ENCODE data around the gene SUPT4H1.
A peak's percentile ranks its signal among the peaks of the same experiment; 100 is the strongest.

The SUPT4H1 gene

GRCh38 chr17:58386708-58387107, 34.7 kb upstream of the SUPT4H1 start:
- no peaks in the 10 kb centered on the region for H3K79me2 ChIP-seq (ENCODE audit: control insufficient read depth, insufficient read depth, low read length, poor library complexity)
- no peak overlapping the region for H3K9ac ChIP-seq (ENCODE audit: low read length)
- H3K27ac ChIP-seq (ENCODE audit: low read depth, low read length), result no peak overlapping the region
- no peaks in the 10 kb centered on the region for H3K27me3 ChIP-seq (ENCODE audit: insufficient read depth, low read length)
- no peak overlapping the region for H2BK12ac ChIP-seq (ENCODE audit: low read length)
- no CpG with 5 or more reads among the region's 3 CpGs for WGBS (ENCODE audit: extremely low coverage, insufficient coverage, insufficient read length)
- H2BK120ac ChIP-seq (ENCODE audit: insufficient read depth, low read length, poor library complexity), result no peak overlapping the region
- no peak overlapping the region for H4K12ac ChIP-seq (ENCODE audit: low read depth, low read length)
- H3K4me2 ChIP-seq (ENCODE audit: low read length), result no peak overlapping the region
- H4K8ac ChIP-seq (ENCODE audit: low read depth, low read length), result no peak overlapping the region
- no peak overlapping the region for H3K14ac ChIP-seq (ENCODE audit: low read length)
- H3K18ac ChIP-seq (ENCODE audit: low read length), result no peak overlapping the region
- no peak overlapping the region for H4K91ac ChIP-seq (ENCODE audit: low read depth, low read length)
- no peaks in the 10 kb centered on the region for H3K79me1 ChIP-seq (ENCODE audit: low read length)
- no peaks in the 10 kb centered on the region for H3K9me3 ChIP-seq (ENCODE audit: insufficient read depth, low read depth, low read length)
- H3K4me1 ChIP-seq (ENCODE audit: control insufficient read depth in 1 of 2, insufficient read depth in 2 of 2, low read length in 2 of 2), result peaks cover 8 to 16% of the 10 kb centered on the region in 2 experiments
- no peak overlapping the region for H2AFZ ChIP-seq (ENCODE audit: insufficient read depth, low read length, poor library complexity)
- H2AK5ac ChIP-seq (ENCODE audit: low read length), result no peak overlapping the region
- no peaks in the 10 kb centered on the region for H3K36me3 ChIP-seq (ENCODE audit: control insufficient read depth in 1 of 2, insufficient read depth in 2 of 2, low read length in 2 of 2)
- no peak overlapping the region for H3K23ac ChIP-seq (ENCODE audit: low read length)
- no peak overlapping the region for H3K4ac ChIP-seq (ENCODE audit: low read depth, low read length)
- no peak for DNase-seq
- no peak overlapping the region for H2BK5ac ChIP-seq (ENCODE audit: low read depth, low read length, poor library complexity)
- no peak overlapping the region for H3K4me3 ChIP-seq (ENCODE audit: low read depth, low read length)

GRCh38 chr17:58385359-58385899, 33.4 kb upstream of the SUPT4H1 start:
- H2BK12ac ChIP-seq (ENCODE audit: low read length), result no peak overlapping the region
- no peak overlapping the region for H3K9ac ChIP-seq (ENCODE audit: low read length)
- H2BK5ac ChIP-seq (ENCODE audit: low read depth, low read length, poor library complexity), result no peak overlapping the region
- peak in 1 of 2 donors; percentile 29 for DNase-seq
- H2AK5ac ChIP-seq (ENCODE audit: low read length), result no peak overlapping the region
- no peak overlapping the region for H3K18ac ChIP-seq (ENCODE audit: low read length)
- no peak overlapping the region for H3K23ac ChIP-seq (ENCODE audit: low read length)
- no peaks in the 10 kb centered on the region for H3K36me3 ChIP-seq (ENCODE audit: control insufficient read depth in 1 of 2, insufficient read depth in 2 of 2, low read length in 2 of 2)
- no peak overlapping the region for H4K91ac ChIP-seq (ENCODE audit: low read depth, low read length)
- no peaks in the 10 kb centered on the region for H3K27me3 ChIP-seq (ENCODE audit: insufficient read depth, low read length)
- H3K4ac ChIP-seq (ENCODE audit: low read depth, low read length), result no peak overlapping the region
- peaks cover 9 to 19% of the 10 kb centered on the region in 2 experiments for H3K4me1 ChIP-seq (ENCODE audit: control insufficient read depth in 1 of 2, insufficient read depth in 2 of 2, low read length in 2 of 2)
- no peak overlapping the region for H3K14ac ChIP-seq (ENCODE audit: low read length)
- H3K4me3 ChIP-seq (ENCODE audit: low read depth, low read length), result no peak overlapping the region
- H3K79me1 ChIP-seq (ENCODE audit: low read length), result no peaks in the 10 kb centered on the region
- no peaks in the 10 kb centered on the region for H3K79me2 ChIP-seq (ENCODE audit: control insufficient read depth, insufficient read depth, low read length, poor library complexity)
- H4K8ac ChIP-seq (ENCODE audit: low read depth, low read length), result no peak overlapping the region
- no peak overlapping the region for H2BK120ac ChIP-seq (ENCODE audit: insufficient read depth, low read length, poor library complexity)
- WGBS (ENCODE audit: extremely low coverage, insufficient coverage, insufficient read length), result no CpG with 5 or more reads among the region's 4 CpGs
- H4K12ac ChIP-seq (ENCODE audit: low read depth, low read length), result no peak overlapping the region
- H2AFZ ChIP-seq (ENCODE audit: insufficient read depth, low read length, poor library complexity), result no peak overlapping the region
- H3K4me2 ChIP-seq (ENCODE audit: low read length), result no peak overlapping the region
- H3K27ac ChIP-seq (ENCODE audit: low read depth, low read length), result no peak overlapping the region
- H3K9me3 ChIP-seq (ENCODE audit: insufficient read depth, low read depth, low read length), result no peaks in the 10 kb centered on the region

- Histone ChIP-seq H3K4me2 (ENCODE audit: low read length) (no peak overlapping the region), H2AFZ (ENCODE audit: insufficient read depth, low read length, poor library complexity) (no peak overlapping the region), H3K4me1 (ENCODE audit: control insufficient read depth in 1 of 2, insufficient read depth in 2 of 2, low read length in 2 of 2) (peaks cover 9 to 22% of the 10 kb centered on the region in 2 experiments), H3K18ac (ENCODE audit: low read length) (no peak overlapping the region), H2BK12ac (ENCODE audit: low read length) (no peak overlapping the region), H3K27me3 (ENCODE audit: insufficient read depth, low read length) (no peaks in the 10 kb centered on the region), H3K9me3 (ENCODE audit: insufficient read depth, low read depth, low read length) (no peaks in the 10 kb centered on the region), H3K4ac (ENCODE audit: low read depth, low read length) (no peak overlapping the region), H3K23ac (ENCODE audit: low read length) (no peak overlapping the region), H3K79me1 (ENCODE audit: low read length) (no peaks in the 10 kb centered on the region), H3K9ac (ENCODE audit: low read length) (no peak overlapping the region), H2BK5ac (ENCODE audit: low read depth, low read length, poor library complexity) (no peak overlapping the region), H4K91ac (ENCODE audit: low read depth, low read length) (no peak overlapping the region), H2AK5ac (ENCODE audit: low read length) (no peak overlapping the region), H4K12ac (ENCODE audit: low read depth, low read length) (no peak overlapping the region), H3K36me3 (ENCODE audit: control insufficient read depth in 1 of 2, insufficient read depth in 2 of 2, low read length in 2 of 2) (no peaks in the 10 kb centered on the region), H4K8ac (ENCODE audit: low read depth, low read length) (no peak overlapping the region), H2BK120ac (ENCODE audit: insufficient read depth, low read length, poor library complexity) (no peak overlapping the region), H3K79me2 (ENCODE audit: control insufficient read depth, insufficient read depth, low read length, poor library complexity) (no peaks in the 10 kb centered on the region), H3K27ac (ENCODE audit: low read depth, low read length) (no peak overlapping the region), H3K4me3 (ENCODE audit: low read depth, low read length) (no peak overlapping the region), H3K14ac (ENCODE audit: low read length) (no peak overlapping the region)
- no peak for DNase-seq
- WGBS (ENCODE audit: extremely low coverage, insufficient coverage, insufficient read length), result no CpG with 5 or more reads among the region's 3 CpGs
Observed at GRCh38 chr17:58384897-58385296, 32.9 kb upstream of the SUPT4H1 start.

GRCh38 chr17:58383892-58384462, 32.0 kb upstream of the SUPT4H1 start:
- Histone ChIP-seq H3K4ac (ENCODE audit: low read depth, low read length) (no peak overlapping the region), H3K36me3 (ENCODE audit: control insufficient read depth in 1 of 2, insufficient read depth in 2 of 2, low read length in 2 of 2) (no peaks in the 10 kb centered on the region), H4K91ac (ENCODE audit: low read depth, low read length) (no peak overlapping the region), H2BK120ac (ENCODE audit: insufficient read depth, low read length, poor library complexity) (no peak overlapping the region), H3K4me2 (ENCODE audit: low read length) (no peak overlapping the region), H3K14ac (ENCODE audit: low read length) (no peak overlapping the region), H4K12ac (ENCODE audit: low read depth, low read length) (no peak overlapping the region), H2AFZ (ENCODE audit: insufficient read depth, low read length, poor library complexity) (no peak overlapping the region), H2AK5ac (ENCODE audit: low read length) (no peak overlapping the region), H3K79me2 (ENCODE audit: control insufficient read depth, insufficient read depth, low read length, poor library complexity) (no peaks in the 10 kb centered on the region), H3K4me3 (ENCODE audit: low read depth, low read length) (no peak overlapping the region), H3K27me3 (ENCODE audit: insufficient read depth, low read length) (no peaks in the 10 kb centered on the region), H3K27ac (ENCODE audit: low read depth, low read length) (no peak overlapping the region), H3K23ac (ENCODE audit: low read length) (no peak overlapping the region), H2BK12ac (ENCODE audit: low read length) (peak overlapping the region; percentile 53), H3K9ac (ENCODE audit: low read length) (no peak overlapping the region), H3K18ac (ENCODE audit: low read length) (no peak overlapping the region), H4K8ac (ENCODE audit: low read depth, low read length) (no peak overlapping the region), H3K9me3 (ENCODE audit: insufficient read depth, low read depth, low read length) (no peaks in the 10 kb centered on the region), H3K4me1 (ENCODE audit: control insufficient read depth in 1 of 2, insufficient read depth in 2 of 2, low read length in 2 of 2) (peaks cover 15 to 28% of the 10 kb centered on the region in 2 experiments), H3K79me1 (ENCODE audit: low read length) (no peaks in the 10 kb centered on the region), H2BK5ac (ENCODE audit: low read depth, low read length, poor library complexity) (no peak overlapping the region)
- peak; percentile 29 to 72 for DNase-seq
- no CpG with 5 or more reads among the region's 4 CpGs for WGBS (ENCODE audit: extremely low coverage, insufficient coverage, insufficient read length)
